ENCODE measurements around the gene CLEC3B.

CLEC3B gene

DNA sequence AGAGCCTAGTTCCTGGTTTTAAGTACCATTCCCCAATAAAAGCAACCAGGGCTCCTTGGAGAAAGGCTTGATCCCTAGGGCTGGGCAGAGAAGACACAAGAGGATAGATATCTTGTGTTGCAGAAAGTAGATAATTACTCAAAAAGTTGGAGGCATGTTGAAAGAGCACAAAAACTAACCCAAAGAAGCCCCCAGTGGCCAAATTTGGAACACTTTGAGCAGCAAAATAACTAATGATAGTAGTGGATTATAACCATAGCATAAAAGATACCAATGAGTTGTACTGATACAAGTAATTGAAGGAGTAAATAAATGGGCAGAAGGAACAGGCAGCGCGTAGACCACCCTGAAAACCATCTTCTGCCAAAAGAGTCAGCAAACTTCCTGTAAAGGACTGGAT is 38.0 kb upstream of the CLEC3B start:
- H3K4me3 ChIP-seq (ENCODE audit: low read depth, low read length) = no peak overlapping the region
- peak; percentile 41; the same call in 1 of the 2 replicates for TF ChIP-seq CTCF (IDR thresholded peaks at IDR 0.05; ENCODE audit: borderline replicate concordance, insufficient read depth, low read depth, low read length)

DNA sequence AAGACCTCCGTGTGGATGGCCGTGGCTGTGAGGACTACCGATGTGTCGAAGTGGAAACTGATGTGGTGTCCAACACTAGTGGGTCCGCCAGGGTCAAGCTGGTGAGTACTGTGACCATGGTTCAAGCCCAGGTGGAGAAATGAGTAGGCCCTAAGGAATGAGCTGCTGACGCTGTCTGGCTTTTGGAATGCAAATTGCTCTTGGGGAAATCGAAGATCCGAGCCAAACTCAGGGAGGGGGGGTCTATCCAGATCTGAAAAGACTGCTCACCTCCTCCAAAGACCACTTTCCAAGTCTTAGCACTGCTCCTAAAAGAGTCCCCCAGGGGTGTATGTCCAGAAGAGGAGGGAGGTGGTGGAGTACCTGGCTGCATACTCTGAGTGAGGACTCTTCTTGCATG is 37.0 kb upstream of the CLEC3B start:
- H3K4me3 ChIP-seq (ENCODE audit: low read depth, low read length) = no peak overlapping the region
- no peak for TF ChIP-seq CTCF (IDR thresholded peaks at IDR 0.05; ENCODE audit: borderline replicate concordance, insufficient read depth, low read depth, low read length)

DNA sequence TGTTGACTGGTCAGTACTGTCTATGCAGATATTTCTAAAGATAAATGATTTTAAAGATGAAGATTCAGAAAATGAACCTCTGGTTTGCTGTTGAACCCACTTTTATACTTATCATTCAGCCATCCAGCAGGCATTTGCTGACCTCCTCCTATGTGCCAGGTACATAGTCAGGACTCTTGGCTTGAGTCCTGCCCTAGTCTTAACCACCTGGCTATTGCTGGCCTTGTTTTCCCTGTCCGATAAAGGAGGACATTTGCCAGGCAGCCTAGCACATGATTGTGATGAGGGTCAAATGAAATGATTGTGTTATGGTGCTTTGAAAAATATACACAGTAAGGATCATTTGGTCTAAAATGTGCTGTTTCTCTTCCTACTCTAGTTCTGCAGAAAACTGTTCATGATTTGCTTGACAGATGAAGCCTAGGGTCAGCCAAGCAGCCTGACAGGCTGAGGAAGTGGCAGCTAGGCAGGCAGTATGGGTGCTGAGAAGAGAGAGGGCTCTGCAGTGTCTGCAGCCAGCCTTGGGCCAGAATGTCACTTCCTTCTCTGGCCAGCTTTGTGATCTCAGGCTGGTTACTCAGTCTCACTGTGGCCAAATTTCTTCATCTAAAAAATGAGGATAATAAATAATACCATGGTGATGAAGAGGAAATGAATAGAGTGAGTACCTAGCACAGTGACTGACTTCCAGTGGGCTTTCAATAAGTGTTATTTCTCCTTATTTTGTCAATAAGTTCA is 36.3 kb upstream of the CLEC3B start:
- no peak overlapping the region for H3K4me3 ChIP-seq (ENCODE audit: low read depth, low read length)
- TF ChIP-seq CTCF (IDR thresholded peaks at IDR 0.05; ENCODE audit: borderline replicate concordance, insufficient read depth, low read depth, low read length) = no peak

- no peak for TF ChIP-seq CTCF (IDR thresholded peaks at IDR 0.05; ENCODE audit: borderline replicate concordance, insufficient read depth, low read depth, low read length)
- no peak overlapping the region for H3K4me3 ChIP-seq (ENCODE audit: low read depth, low read length)
Measured at GRCh38 chr3:44991326-44991725, 34.8 kb upstream of the CLEC3B start.

GRCh38 chr3:44992555-44993470 is 33.3 kb upstream of the CLEC3B start:
- TF ChIP-seq CTCF (IDR thresholded peaks at IDR 0.05; ENCODE audit: borderline replicate concordance, insufficient read depth, low read depth, low read length) = peak; percentile 67; the same call in 1 of the 2 replicates
- H3K4me3 ChIP-seq (ENCODE audit: low read depth, low read length) = no peak overlapping the region

DNA sequence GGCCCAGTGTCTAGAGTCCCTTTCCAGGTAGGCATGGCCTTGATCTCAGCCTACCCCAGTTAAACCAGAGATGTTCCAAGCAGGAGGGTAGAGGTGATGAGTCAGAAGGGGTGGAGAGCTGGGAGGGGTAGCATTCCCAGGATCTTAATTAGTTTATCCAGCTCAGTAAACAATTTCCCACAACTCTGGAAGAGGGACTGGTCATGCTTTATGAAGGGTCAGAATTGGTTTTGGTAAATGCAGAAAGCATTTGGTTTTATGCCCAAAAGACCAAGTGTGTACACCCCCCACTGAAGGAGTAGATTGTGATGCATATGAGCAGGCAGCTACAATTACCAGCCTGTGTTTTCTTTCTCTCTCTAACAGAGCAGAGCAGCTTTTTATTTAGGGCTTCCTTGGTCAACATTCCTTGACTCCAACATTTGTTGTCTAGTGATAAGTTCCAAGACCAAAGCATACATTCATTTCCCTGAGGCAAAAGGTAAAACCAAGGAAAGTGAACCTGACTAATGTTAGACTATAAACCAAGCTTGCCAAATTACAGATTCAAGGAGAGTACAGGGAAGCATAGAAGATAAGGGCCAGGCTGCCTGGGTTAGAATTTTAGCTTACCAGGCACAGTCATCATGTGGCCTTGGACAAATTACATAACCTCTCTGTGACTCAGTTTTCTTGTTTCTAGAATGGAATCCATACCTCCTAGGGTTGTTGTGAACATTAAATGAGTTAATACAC is 32.5 kb upstream of the CLEC3B start:
- no peak for TF ChIP-seq CTCF (IDR thresholded peaks at IDR 0.05; ENCODE audit: borderline replicate concordance, insufficient read depth, low read depth, low read length)
- no peak overlapping the region for H3K4me3 ChIP-seq (ENCODE audit: low read depth, low read length)
